AG08396 (cell line): ENCODE measurements around the gene GUCD1.

ENCODE experiments used
- DNase-seq: peaks from one replicate; pipeline ENCODE4 v3.0.0; 2012; ENCODE audit warnings: low spot score, mixed read lengths

The GUCD1 gene

GRCh38 chr22:24503137-24503842 is 51.6 kb downstream of the GUCD1 start:
- DNase-seq: peak; percentile 81

- no peak for DNase-seq
Observed at GRCh38 chr22:24502541-24502940, 52.4 kb downstream of the GUCD1 start.

GRCh38 chr22:24502034-24502433 is 52.9 kb downstream of the GUCD1 start:
- DNase-seq: no peak

GRCh38 chr22:24501301-24502005 is 53.5 kb downstream of the GUCD1 start:
- no peak for DNase-seq

- no peak for DNase-seq
Observed at GRCh38 chr22:24500277-24500820, 54.6 kb downstream of the GUCD1 start.

- DNase-seq: no peak
Observed at GRCh38 chr22:24499706-24500276, 55.1 kb downstream of the GUCD1 start.

GRCh38 chr22:24498824-24499223 is 56.1 kb downstream of the GUCD1 start:
- no peak for DNase-seq

- DNase-seq: no peak
Observed at GRCh38 chr22:24497841-24498258, 57.1 kb downstream of the GUCD1 start.

- DNase-seq: no peak
Observed at GRCh38 chr22:24496661-24497060, 58.3 kb downstream of the GUCD1 start.

- no peak for DNase-seq
Observed at GRCh38 chr22:24496234-24496633, 58.7 kb downstream of the GUCD1 start.

- DNase-seq: no peak
Observed at GRCh38 chr22:24495365-24495675, 59.6 kb downstream of the GUCD1 start.

GRCh38 chr22:24494528-24495364 is 60.2 kb downstream of the GUCD1 start, which contains the start of gene UPB1:
Gene UPB1, plus strand, starts transcription at chr22:24495332. Its CDS starts 72 bp downstream, at chr22:24495404.
- no peak for DNase-seq

GRCh38 chr22:24494167-24494527 is 60.8 kb downstream of the GUCD1 start:
- DNase-seq: no peak

GRCh38 chr22:24492391-24492790 is 62.5 kb downstream of the GUCD1 start:
- DNase-seq: no peak
